Activated T-cell treated with anti-CD3 and anti-CD28 coated beads, Interleukin-2, amount 50 U/mL, for 4 hours (primary cell): ENCODE results near the gene GOLGA3. TPM values are rescaled to one million over a fixed set of nuclear protein-coding genes. Genes with fewer than 3 reads are reported as not detected.

ENCODE experiments used
- ATAC-seq, 2 donors: fragments of 200-7000 bp; cut with Tn5 transposase; one replicate each; pipeline ENCODE4 v1.10.0; 2021
- DNase-seq: peaks from one replicate; pipeline ENCODE4 v3.0.0-alpha.2; 2020
- H3K27me3 Mint-ChIP-seq: one replicate; pipeline ENCODE4 v1.8.0; 2021; ENCODE audit warnings: low read depth, mixed read lengths
- H3K36me3 Mint-ChIP-seq: one replicate; pipeline ENCODE4 v1.8.0; 2022; ENCODE audit warnings: mixed read lengths; ENCODE audit not compliant: insufficient read depth
- H3K4me1 Mint-ChIP-seq: one replicate; pipeline ENCODE4 v1.8.0; 2021; ENCODE audit warnings: low read depth, mixed read lengths
- H3K4me3 Mint-ChIP-seq: one replicate; pipeline ENCODE4 v1.8.0; 2021; ENCODE audit warnings: mild to moderate bottlenecking, moderate library complexity, mixed read lengths
- H3K9me3 Mint-ChIP-seq: one replicate; pipeline ENCODE4 v1.8.0; 2021; ENCODE audit warnings: mixed read lengths
- total RNA-seq, 3 donors: library from RNA; stranded (reverse); gene quantifications; one replicate each; pipeline ENCODE4 v1.2.1, GENCODE V29; 2021

The GOLGA3 gene
- total RNA-seq, 3 donors from 2014 or later = 74.6 to 86.9 (median 75.9) TPM

DNA sequence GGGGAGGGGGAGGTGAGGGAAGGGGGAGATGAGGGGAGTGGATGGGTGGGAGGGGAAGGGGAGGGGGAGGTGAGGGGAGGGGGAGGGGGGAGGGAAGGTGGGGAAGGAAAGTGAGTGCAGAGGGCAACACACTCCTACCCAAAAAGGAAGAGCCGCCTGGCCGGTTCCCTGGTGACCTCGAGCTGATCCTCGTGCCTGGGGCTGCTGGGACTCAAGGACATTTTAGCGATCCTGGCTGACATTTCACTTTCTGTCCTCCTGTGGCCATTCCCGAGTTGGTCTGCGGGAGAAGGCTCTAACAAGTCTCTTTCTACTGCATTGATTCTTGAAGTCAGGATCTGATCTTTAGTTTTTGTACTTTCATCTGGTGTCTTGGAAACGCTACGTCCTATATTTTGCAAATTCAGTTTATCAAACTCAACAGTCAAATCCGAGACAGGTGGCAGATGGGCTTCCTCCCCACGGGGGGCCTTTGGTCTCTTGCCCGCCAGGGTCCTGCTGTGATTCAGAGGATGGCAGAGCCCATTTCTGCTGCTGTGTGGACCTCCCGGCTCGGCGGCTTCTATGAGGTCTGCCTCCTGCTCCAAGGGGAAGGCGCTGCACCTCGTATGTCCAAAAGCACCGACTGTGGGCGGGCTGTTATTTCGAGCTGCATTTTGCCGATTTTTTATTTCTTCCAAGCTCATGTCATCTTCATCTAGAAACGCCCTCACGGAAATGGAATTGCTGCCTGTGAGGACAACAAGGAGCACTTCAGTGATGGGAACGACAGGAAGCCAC is 98.9 kb downstream of the GOLGA3 start:
- DNase-seq = no peak
- Mint-ChIP-seq H3K4me3 (no peak overlapping the region), H3K4me1 (peaks cover 4% of the 10 kb centered on the region), H3K27me3 (no peaks in the 10 kb centered on the region), H3K9me3 (no peaks in the 10 kb centered on the region), H3K36me3 (peaks cover 66% of the 10 kb centered on the region)
- ATAC-seq = no peak

DNA sequence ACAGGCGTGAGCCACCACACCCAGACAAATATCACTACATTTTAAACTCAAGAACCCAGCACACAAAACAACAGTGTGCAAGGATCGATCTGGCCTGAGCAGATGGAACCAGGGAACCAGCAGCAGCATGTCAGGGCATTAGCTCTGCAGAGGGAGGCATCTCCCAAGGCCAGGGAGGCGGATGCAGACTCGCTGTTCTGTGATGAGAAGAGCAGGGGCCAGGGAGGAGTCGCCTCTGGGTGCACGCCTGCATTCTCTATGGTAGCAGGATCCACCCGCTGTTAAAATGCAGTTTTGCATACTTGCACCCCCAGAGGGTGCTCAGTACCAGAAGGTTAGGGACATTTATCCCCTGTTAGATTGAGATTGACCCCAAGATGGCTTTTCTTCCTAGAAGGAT is 100.2 kb downstream of the GOLGA3 start:
- Mint-ChIP-seq H3K9me3 (no peaks in the 10 kb centered on the region), H3K4me3 (no peak overlapping the region), H3K27me3 (no peaks in the 10 kb centered on the region), H3K4me1 (peaks cover 4% of the 10 kb centered on the region), H3K36me3 (peaks cover 69% of the 10 kb centered on the region)
- ATAC-seq = no peak
- DNase-seq = no peak

DNA sequence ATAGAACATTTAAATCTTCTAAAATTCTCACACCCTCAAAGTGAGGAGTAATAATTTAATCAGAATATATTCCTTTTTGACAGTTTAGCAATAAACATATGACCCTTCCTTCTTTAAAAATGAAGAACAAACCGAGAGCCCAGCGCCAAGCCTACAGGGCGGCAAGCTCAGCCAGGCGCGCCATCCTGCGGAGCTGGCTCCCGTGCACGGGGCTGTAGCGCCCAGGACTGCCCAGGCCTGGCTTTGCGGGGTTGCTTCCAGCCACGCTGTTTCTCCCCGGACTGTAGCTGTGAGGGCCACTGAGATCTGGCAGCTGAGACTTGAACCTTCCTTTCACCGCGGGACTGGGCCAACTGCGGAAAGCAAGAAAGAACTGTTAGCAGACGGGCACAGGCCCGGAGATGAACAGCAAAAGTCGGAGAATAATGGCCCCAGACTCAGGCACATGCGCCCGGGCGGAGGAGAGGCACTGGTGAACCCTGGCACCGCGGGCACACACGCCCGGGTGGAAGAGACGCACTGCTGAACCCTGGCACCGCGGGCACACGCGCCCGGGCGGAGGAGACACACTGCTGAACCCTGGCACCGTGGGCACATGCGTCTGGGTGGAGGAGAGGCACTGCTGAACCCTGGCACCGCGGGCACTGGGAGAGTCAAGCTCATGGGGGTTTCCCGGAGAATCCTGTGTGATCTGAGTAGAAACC is 101.4 kb downstream of the GOLGA3 start:
- no peak overlapping the region for H3K4me3 Mint-ChIP-seq
- no peaks in the 10 kb centered on the region for H3K9me3 Mint-ChIP-seq
- DNase-seq (no peak), ATAC-seq (no peak)
- H3K27me3 Mint-ChIP-seq = no peaks in the 10 kb centered on the region
- peaks cover 60% of the 10 kb centered on the region for H3K36me3 Mint-ChIP-seq
- H3K4me1 Mint-ChIP-seq = peaks cover 4% of the 10 kb centered on the region

DNA sequence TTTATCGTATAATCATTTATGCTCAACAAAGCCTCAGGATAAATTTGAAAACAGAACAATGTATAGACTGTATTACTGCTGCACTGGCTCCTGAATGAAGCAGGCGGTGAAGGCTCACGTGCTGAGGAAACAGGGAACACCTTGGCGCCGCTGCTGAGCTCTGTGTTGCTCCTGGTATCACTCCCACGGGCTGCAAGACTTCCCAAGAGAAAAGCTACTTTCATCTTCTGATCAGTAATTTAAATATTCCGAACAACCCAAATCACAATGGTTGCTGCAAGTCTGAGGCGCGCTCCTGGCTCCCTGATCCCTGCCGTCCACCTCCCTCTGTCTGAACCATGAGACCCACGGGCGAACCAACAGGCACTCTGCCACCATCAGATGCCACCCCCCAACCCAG is 102.3 kb downstream of the GOLGA3 start:
- Mint-ChIP-seq H3K36me3 (peaks cover 57% of the 10 kb centered on the region), H3K4me3 (no peak overlapping the region), H3K27me3 (no peaks in the 10 kb centered on the region), H3K9me3 (no peaks in the 10 kb centered on the region), H3K4me1 (peaks cover 4% of the 10 kb centered on the region)
- DNase-seq (no peak), ATAC-seq (no peak)

DNA sequence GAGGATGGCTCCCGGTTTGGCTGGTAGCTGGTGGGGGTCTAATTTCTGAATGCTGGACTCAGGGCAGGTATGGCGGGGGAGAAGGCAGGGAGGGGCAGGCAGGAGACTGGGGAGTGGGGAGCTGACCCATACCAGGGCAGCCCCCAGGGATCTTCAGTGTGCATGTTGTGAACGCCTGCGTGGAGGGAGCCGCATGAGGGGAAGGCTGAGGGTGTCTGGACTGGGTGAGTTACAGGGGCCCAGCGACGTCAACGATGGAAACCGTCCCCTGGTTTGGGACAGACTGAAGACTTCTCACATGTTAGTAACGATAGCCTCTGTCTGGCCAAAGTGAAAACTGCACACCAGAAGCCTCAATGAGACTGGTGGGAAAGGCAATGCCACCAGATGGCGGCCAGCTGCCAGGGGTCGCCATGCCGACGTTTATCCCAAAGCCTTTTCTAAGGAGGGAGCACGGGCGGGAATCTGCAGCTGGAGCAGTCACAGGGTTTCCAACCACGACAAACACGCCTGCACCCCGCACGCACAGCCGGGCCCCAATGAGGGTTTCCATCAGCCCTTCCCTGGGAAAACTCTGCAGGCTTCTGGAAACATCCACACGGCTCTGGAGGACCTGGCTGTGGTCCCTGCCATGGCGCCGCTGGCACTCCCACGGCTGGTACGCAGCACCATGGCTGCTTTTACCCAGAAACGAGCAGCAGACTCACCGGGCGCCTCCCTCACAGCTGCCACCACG is 104.0 kb downstream of the GOLGA3 start:
- H3K4me3 Mint-ChIP-seq = no peak overlapping the region
- H3K4me1 Mint-ChIP-seq = peaks cover 3% of the 10 kb centered on the region
- no peak for DNase-seq
- H3K36me3 Mint-ChIP-seq = peaks cover 45% of the 10 kb centered on the region
- no peaks in the 10 kb centered on the region for H3K27me3 Mint-ChIP-seq
- no peaks in the 10 kb centered on the region for H3K9me3 Mint-ChIP-seq
- no peak for ATAC-seq

DNA sequence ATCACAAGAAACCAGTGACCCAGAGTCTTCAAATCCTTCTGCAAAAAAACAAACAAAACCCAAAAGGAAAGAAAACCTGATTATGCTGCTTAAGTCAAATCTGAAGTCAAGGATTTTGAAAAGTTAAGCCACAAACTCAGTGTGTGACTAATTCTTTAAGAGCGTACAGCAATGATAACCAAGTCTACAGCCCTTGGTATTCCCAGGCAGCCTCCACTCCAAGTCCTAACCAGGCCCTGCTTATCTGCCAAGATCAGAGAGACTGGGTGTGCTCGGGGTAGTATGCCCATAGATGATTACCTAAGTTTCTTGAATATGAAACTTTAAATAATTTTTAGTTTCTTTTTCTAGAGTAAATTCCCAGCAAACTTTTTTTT is 104.9 kb downstream of the GOLGA3 start:
- ATAC-seq (no peak), DNase-seq (no peak)
- Mint-ChIP-seq H3K9me3 (no peaks in the 10 kb centered on the region), H3K4me1 (peaks cover 1% of the 10 kb centered on the region), H3K36me3 (peaks cover 50% of the 10 kb centered on the region), H3K4me3 (no peak overlapping the region), H3K27me3 (no peaks in the 10 kb centered on the region)

DNA sequence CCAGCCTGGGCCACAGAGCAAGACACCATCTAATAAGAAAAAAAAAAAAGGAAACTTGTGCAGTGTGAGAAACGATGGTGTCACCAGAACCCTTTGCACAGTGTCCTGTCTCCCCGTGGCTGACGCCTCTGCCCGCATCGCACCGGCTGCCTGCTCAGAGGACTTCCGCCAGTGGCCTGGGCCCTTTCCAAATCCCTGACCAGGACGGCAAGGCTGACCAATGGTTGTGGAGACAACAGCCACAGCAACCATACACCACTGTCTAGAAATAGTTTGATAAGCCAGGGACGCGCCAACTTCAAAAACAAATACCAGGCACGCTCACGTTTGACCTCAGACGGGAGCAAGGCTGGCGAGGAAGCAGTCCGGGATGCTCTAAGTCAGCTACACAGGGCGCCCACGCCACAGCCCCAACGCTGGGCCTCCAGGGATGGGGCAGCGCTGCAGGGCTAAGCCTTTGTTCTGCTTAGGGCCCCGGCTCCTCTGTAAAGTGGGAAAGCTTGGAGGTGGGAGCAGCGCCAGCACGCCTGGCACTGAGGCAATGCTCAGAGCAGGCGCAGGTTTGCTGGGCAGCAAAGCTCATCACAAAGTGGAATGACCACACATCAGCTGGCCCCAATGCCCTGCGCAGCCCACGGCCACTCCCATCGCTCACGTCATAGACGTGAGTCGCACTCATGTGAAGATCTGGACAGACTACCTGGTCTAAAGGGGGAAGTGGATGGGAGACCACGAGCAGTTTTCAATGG is 105.5 kb downstream of the GOLGA3 start:
- peaks cover 48% of the 10 kb centered on the region for H3K36me3 Mint-ChIP-seq
- H3K27me3 Mint-ChIP-seq = no peaks in the 10 kb centered on the region
- no peaks in the 10 kb centered on the region for H3K4me1 Mint-ChIP-seq
- no peaks in the 10 kb centered on the region for H3K9me3 Mint-ChIP-seq
- no peak overlapping the region for H3K4me3 Mint-ChIP-seq
- ATAC-seq (no peak), DNase-seq (no peak)

DNA sequence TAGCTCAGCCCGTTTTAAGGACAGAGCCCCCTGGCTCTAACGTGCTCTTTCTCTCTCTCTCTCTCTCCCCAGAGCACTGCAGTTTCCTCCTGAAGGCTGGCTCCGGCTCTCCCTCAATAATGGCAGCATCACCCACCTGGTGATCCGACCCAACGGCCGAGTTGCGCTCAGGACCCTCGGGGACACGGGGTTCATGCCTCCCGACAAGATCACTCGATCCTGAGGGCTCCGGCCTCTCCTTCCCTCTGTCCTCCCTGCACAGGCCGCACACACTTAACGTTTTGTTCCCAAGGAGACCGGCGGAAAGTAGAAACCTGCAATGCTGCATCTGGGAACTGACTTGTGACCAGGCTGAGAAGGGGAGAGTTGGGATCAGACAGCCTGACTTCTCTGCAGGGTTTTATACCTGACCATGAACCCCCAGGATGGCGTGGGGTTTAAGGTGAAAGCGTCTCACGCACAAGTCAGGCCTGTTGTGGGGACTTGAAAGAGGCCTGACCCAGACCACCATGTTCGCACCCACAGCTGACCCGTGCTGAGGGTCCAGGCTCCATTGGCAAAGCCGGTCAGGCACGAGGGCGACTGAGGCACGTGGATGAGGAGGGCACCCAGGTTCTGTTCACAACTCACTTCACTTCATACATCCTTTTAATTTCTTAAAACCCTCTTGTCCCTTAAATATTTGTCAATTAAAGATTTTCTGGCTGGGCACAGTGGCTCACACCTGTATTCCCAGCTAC is 107.9 kb downstream of the GOLGA3 start:
- Mint-ChIP-seq H3K9me3 (no peaks in the 10 kb centered on the region), H3K4me3 (no peak overlapping the region), H3K36me3 (peaks cover 30% of the 10 kb centered on the region), H3K27me3 (no peaks in the 10 kb centered on the region), H3K4me1 (no peaks in the 10 kb centered on the region)
- ATAC-seq = no peak
- DNase-seq = no peak

DNA sequence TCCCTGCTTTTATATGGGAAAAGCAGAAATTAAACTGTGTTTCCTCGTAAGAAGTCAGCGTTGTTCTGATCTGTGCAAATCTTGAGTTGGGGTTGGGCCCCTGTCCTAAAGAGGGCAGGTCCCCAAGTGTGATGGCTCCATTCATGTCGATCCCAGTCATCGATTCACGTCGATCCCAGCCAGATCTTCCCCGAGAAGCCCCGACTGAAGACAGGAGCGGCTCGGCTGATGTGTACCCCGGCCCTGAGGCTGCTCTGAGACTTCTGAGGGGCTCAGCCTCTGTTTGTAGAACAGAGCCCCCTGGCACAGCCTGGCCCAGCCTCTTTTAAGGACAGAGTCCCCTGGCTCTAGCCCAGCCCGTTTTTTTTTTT is 108.7 kb downstream of the GOLGA3 start:
- DNase-seq (no peak), ATAC-seq (no peak)
- no peaks in the 10 kb centered on the region for H3K9me3 Mint-ChIP-seq
- peaks cover 29% of the 10 kb centered on the region for H3K36me3 Mint-ChIP-seq
- H3K4me3 Mint-ChIP-seq = no peak overlapping the region
- H3K4me1 Mint-ChIP-seq = no peaks in the 10 kb centered on the region
- no peaks in the 10 kb centered on the region for H3K27me3 Mint-ChIP-seq

DNA sequence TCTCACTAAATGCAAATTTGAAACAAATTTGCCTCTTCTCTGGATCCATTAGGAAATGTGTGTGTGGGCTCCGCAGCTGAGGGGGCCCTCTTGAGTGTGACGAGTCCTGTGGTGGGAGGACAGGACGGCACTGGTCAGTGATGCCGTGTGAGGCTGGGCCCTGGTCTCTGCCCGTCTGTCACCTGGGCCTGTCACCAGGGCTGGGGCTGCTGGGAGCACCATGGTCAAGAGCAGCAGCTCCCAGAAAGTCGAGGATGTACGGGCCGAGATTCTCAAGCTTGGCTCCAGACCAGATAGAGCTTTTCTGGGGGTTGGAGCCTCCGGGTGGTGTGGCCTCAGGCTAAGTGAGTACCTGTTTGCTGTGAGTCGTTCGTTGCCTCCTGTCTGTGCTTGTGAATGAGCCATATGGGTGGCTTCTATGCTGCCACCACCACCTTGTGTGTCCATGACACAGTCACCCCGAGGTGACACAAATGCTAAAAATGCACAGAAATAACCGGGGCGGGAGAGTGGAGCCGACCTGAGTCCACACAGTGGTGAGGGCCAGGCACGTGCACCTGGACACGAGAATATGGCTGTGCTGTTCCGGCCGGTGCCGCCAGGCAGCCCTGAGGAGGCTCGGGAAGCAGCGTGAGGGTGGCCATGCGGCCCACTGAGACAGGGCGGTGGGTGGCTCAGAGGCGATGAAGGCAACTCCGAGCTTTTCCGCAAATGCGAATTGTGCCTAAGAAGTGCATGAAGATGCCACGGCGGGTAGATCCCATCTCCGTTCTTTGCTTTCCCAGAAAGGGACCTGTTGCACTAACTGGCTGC is 109.3 kb downstream of the GOLGA3 start:
- Mint-ChIP-seq H3K4me3 (no peak overlapping the region), H3K4me1 (peaks cover 2% of the 10 kb centered on the region), H3K27me3 (no peaks in the 10 kb centered on the region), H3K36me3 (peaks cover 30% of the 10 kb centered on the region), H3K9me3 (no peaks in the 10 kb centered on the region)
- no peak for ATAC-seq
- no peak for DNase-seq
